Endothelial cell of umbilical vein (primary cell): ENCODE results near the gene CD34. TPM values are rescaled to one million over a fixed set of nuclear protein-coding genes. Genes with fewer than 3 reads are reported as not detected.

Source experiments
- BruUV-seq: library from RNA; stranded (reverse); fragments of 400-500 nt; replicated peaks from 2 replicates; lab custom pipeline; 2021; lab: Mats Ljungman, UMichigan
- CTCF ChIA-PET: fragments of 300-600, 350-600 bp; sonication (Branson Sonifier 250); formaldehyde crosslinking; loops from one replicate; lab custom pipeline; 2021; ENCODE audit warnings: antibody characterized with exemption, inconsistent platforms; lab: Charles Lee
- POLR2A ChIA-PET: fragments of 300-600, 350-600 bp; sonication (Branson Sonifier 250); formaldehyde crosslinking; loops from one replicate; lab custom pipeline; 2021; ENCODE audit warnings: antibody characterized with exemption, inconsistent platforms; lab: Charles Lee
- DNase-seq: peaks from one replicate; pipeline ENCODE4 v3.0.0-alpha.2; 2011; ENCODE audit warnings: low read depth, low spot score
- FAIRE-seq: peaks from 2 replicates; lab custom pipeline; 2011; peaks lifted over from hg19 to GRCh38; lab: Jason Lieb, UNC
- H2AFZ ChIP-seq: 2 replicates; pipeline ENCODE4 v1.6.0; 2012; ENCODE audit warnings: low read depth, low read length, control low read depth, inconsistent platforms
- H3K27ac ChIP-seq: 2 replicates; pipeline ENCODE4 v1.5.1; 2011; ENCODE audit warnings: low read depth, mild to moderate bottlenecking, control low read depth, low read length, moderate library complexity; ENCODE audit not compliant: insufficient read depth
- H3K27me3 ChIP-seq, 2 experiments: 2 replicates each; pipeline versions ENCODE4 v1.6.0 to v1.6.1; 2011; ENCODE audit warnings: low read length in 2 of 2, mixed read lengths in 1 of 2; ENCODE audit not compliant: control insufficient read depth in 2 of 2, insufficient read depth in 2 of 2
- H3K36me3 ChIP-seq, 2 experiments: 2 replicates in 1 of 2; 3 replicates in 1 of 2; pipeline ENCODE4 v1.5.1; 2011; ENCODE audit warnings: low read length in 2 of 2, mild to moderate bottlenecking in 1 of 2, moderate library complexity in 1 of 2; ENCODE audit not compliant: control insufficient read depth in 2 of 2, insufficient read depth in 2 of 2; ENCODE audit errors: extremely low read depth in 1 of 2
- H3K4me1 ChIP-seq: 3 replicates; pipeline ENCODE4 v1.5.1; 2011; ENCODE audit warnings: mild to moderate bottlenecking, low read length; ENCODE audit not compliant: control insufficient read depth, insufficient read depth; ENCODE audit errors: extremely low read depth
- H3K4me2 ChIP-seq: 2 replicates; pipeline ENCODE4 v1.6.1; 2011; ENCODE audit warnings: low read length, control low read depth, mixed read lengths; ENCODE audit not compliant: insufficient read depth
- H3K4me3 ChIP-seq, 3 experiments: fragments of 200-600 bp in 1 of 3; sonication (generic), shearing (Covaris generic) in 1 of 3; replicated peaks in 1 of 3; 2 replicates each; pipeline ENCODE4 v1.5.1; 2011 to 2016; ENCODE audit warnings: control low read depth in 3 of 3, low read length in 3 of 3, mild to moderate bottlenecking in 2 of 3, inconsistent platforms in 1 of 3, low read depth in 1 of 3, moderate library complexity in 1 of 3; ENCODE audit not compliant: insufficient read depth in 1 of 3
- H3K79me2 ChIP-seq: 2 replicates; pipeline ENCODE4 v1.6.0; 2012; ENCODE audit warnings: low read length, inconsistent platforms; ENCODE audit not compliant: control insufficient read depth, insufficient read depth
- H3K9ac ChIP-seq: replicated peaks from 2 replicates; pipeline ENCODE3; 2011; ENCODE audit warnings: low read length, control low read depth; ENCODE audit not compliant: insufficient read depth; ENCODE audit errors: extremely low read depth
- H3K9me1 ChIP-seq: replicated peaks from 3 replicates; pipeline ENCODE4 v1.6.0; 2011; ENCODE audit warnings: mild to moderate bottlenecking, low read length; ENCODE audit not compliant: control insufficient read depth, insufficient read depth; ENCODE audit errors: extremely low read depth
- H3K9me3 ChIP-seq: replicated peaks from 2 replicates; pipeline ENCODE4 v1.5.1; 2012; ENCODE audit warnings: low read length, inconsistent platforms; ENCODE audit not compliant: control insufficient read depth, insufficient read depth
- H4K20me1 ChIP-seq: replicated peaks from 2 replicates; pipeline ENCODE3; 2011; ENCODE audit warnings: mild to moderate bottlenecking, low read length; ENCODE audit not compliant: control insufficient read depth, insufficient read depth; ENCODE audit errors: extremely low read depth
- CTCF ChIP-seq, 2 donors: IDR thresholded peaks; 1 replicate in 1 of 2; 2 replicates in 1 of 2; pipeline ENCODE4 v1.5.1; 2011; ENCODE audit warnings: low read length in 2 of 2, mild to moderate bottlenecking in 2 of 2, moderate library complexity in 2 of 2, control low read depth in 1 of 2, inconsistent platforms in 1 of 2, low read depth in 1 of 2; ENCODE audit not compliant: insufficient read depth in 1 of 2; ENCODE audit errors: extremely low read depth in 1 of 2
- EZH2 ChIP-seq: IDR thresholded peaks from 2 replicates; pipeline ENCODE4 v1.6.1; 2012; ENCODE audit warnings: borderline replicate concordance, low read depth, mild to moderate bottlenecking, moderate library complexity, low read length, inconsistent platforms; ENCODE audit not compliant: severe bottlenecking
- FOS ChIP-seq: IDR thresholded peaks from 2 replicates; pipeline ENCODE4 v1.6.1; 2011; ENCODE audit warnings: mild to moderate bottlenecking, low read length, moderate library complexity, borderline replicate concordance; ENCODE audit not compliant: insufficient read depth
- GATA2 ChIP-seq: IDR thresholded peaks from 2 replicates; pipeline ENCODE4 v1.7.0; 2011; ENCODE audit warnings: low read depth, mild to moderate bottlenecking, moderate library complexity, mixed read lengths, low read length; ENCODE audit not compliant: insufficient read length, insufficient read depth
- JUN ChIP-seq: IDR thresholded peaks from 2 replicates; pipeline ENCODE4 v1.6.1; 2011; ENCODE audit warnings: borderline replicate concordance, low read depth; ENCODE audit not compliant: insufficient read length, insufficient read depth
- MAX ChIP-seq: IDR thresholded peaks from 2 replicates; pipeline ENCODE4 v1.6.1; 2011; ENCODE audit not compliant: insufficient read depth, insufficient read length
- MYC ChIP-seq: IDR thresholded peaks from one replicate; pipeline ENCODE4 v1.6.1; 2011; ENCODE audit warnings: mild to moderate bottlenecking, low read depth, low read length
- POLR2A ChIP-seq: IDR thresholded peaks from 2 replicates; pipeline ENCODE4 v1.6.1; 2012; ENCODE audit warnings: low read depth, mild to moderate bottlenecking, control low read depth, low read length
- POLR2AphosphoS5 ChIP-seq: IDR thresholded peaks from 2 replicates; pipeline ENCODE4 v1.6.1; 2012; ENCODE audit warnings: low read depth, mild to moderate bottlenecking, control low read depth, low read length, moderate library complexity; ENCODE audit not compliant: insufficient read depth
- dilution Hi-C: fragments of 300-500 bp; cut with MboI; formaldehyde crosslinking; loops from one replicate; pipeline ENCODE4 v1.15.0; 2019; ENCODE audit warnings: low sequenced_read_pairs; ENCODE audit not compliant: extremely low pct_ligation_motif_present
- intact Hi-C: fragments of 100-400 bp; cut with micrococcal nuclease; formaldehyde crosslinking; loops from one replicate; pipeline ENCODE4 v1.10.0; 2022
- polyA plus RNA-seq, 4 experiments: library from polyadenylated mRNA; depleted of rRNA in 3 of 4; stranded (reverse) in 3 of 4; unstranded in 1 of 4; fragments of >200 nt; gene quantifications; 2 replicates each; pipeline versions ENCODE4 v1.2.1 to v1.2.3, GENCODE V29; 2011 to 2012; ENCODE audit warnings: missing spikeins in 1 of 4
- total RNA-seq: library from RNA; stranded (reverse); gene quantifications from 2 replicates; pipeline ENCODE4 v1.2.3, GENCODE V29; 2021

The CD34 gene
- total and polyA plus RNA-seq, 2 donors (not counting 3 experiments of a cell fraction or from before 2014, with no cell fraction given) = 102 to 174 TPM

- BruUV-seq = no TSS peak
- POLR2A ChIA-PET = interaction anchor here (0.7 kb wide), 1 partner anchor 39 kb away, joined by 3 read pairs; no protein-coding TSS in a partner anchor
- FAIRE-seq (peak; percentile 76), DNase-seq (peak; percentile 91)
- intact Hi-C loops = loop anchor here (1.0 kb wide), 4 partner anchors 12 to 40 kb away; partner anchors contain the start of gene CD34
- dilution Hi-C loops = no loop called here
- Histone ChIP-seq H2AFZ (peak overlapping the region; percentile 30), H3K36me3 (no peaks in the 10 kb centered on the region), H3K79me2 (no peaks in the 10 kb centered on the region), H4K20me1 (no peaks in the 10 kb centered on the region), H3K4me3 (no peak overlapping the region), H3K27ac (peak overlapping the region; percentile 54), H3K4me1 (peaks cover 33% of the 10 kb centered on the region), H3K9ac (peak overlapping the region; percentile 11), H3K9me1 (no peaks in the 10 kb centered on the region), H3K27me3 (no peaks in the 10 kb centered on the region), H3K4me2 (peak overlapping the region; percentile 48), H3K9me3 (no peaks in the 10 kb centered on the region)
- TF ChIP-seq FOS = no peak
- no peak for TF ChIP-seq MYC
- TF ChIP-seq POLR2A = no peak
- peak; percentile 49 for TF ChIP-seq GATA2
- no peak for TF ChIP-seq EZH2
- peak; percentile 43 for TF ChIP-seq POLR2AphosphoS5
- no peak for TF ChIP-seq JUN
- TF ChIP-seq MAX = no peak
- no peak for TF ChIP-seq CTCF (IDR thresholded peaks at IDR 0.05; ENCODE audit: extremely low read depth in 1 of 2, insufficient read depth in 1 of 2, low read depth in 1 of 2, low read length in 2 of 2)
- CTCF ChIA-PET = interaction anchor here (0.7 to 5.1 kb wide), 9 partner anchors 11 to 54 kb away, joined by 3 to 50 read pairs (median 6); no protein-coding TSS in a partner anchor
Observed at GRCh38 chr1:207923561-207923960, 12.6 kb upstream of the CD34 start.
